Measurements from ENCODE around the gene USP48. TPM values are rescaled to one million over a fixed set of nuclear protein-coding genes. Genes with fewer than 3 reads are reported as not detected.

Gene USP48
- total and polyA plus RNA-seq, 2 of the 8 experiments (the other 6 are each of a cell fraction or from before 2014, with no cell fraction given), result 12.8 to 83.5 TPM

GRCh38 chr1:21654209-21654608 is 128.7 kb downstream of the USP48 start:
- Histone ChIP-seq H3K23me2 (ENCODE audit: low read depth, low read length) (peaks cover 7% of the 10 kb centered on the region; the same call in 1 of the 2 replicates), H3K27ac (ENCODE audit: low read depth, low read length) (no peak overlapping the region), H3K4me1 (replicated peaks in 1 of 4; ENCODE audit: control insufficient read depth in 3 of 4, insufficient read depth in 4 of 4, low read length in 3 of 4) (peaks cover 0 to 19% (median 9%) of the 10 kb centered on the region in 4 experiments; a peak in 6 of 7 replicates), H2BK12ac (ENCODE audit: low read depth, low read length) (no peak overlapping the region), H3K23ac (ENCODE audit: insufficient read length) (no peak overlapping the region), H3K79me2 (ENCODE audit: control insufficient read depth in 1 of 2, insufficient read depth in 2 of 2, low read length in 2 of 2) (no peaks in the 10 kb centered on the region), H3K4me3 (ENCODE audit: extremely low read depth in 1 of 4, insufficient read depth in 2 of 4, low read depth in 3 of 4, low read length in 4 of 4) (no peak overlapping the region), H2BK20ac (ENCODE audit: low read length) (no peak overlapping the region), H4K5ac (ENCODE audit: insufficient read length, low read depth, low read length) (no peak overlapping the region), H2AK5ac (ENCODE audit: low read depth, low read length) (no peak overlapping the region), H4K20me1 (replicated peaks in 1 of 2; ENCODE audit: control insufficient read depth in 1 of 2, insufficient read depth in 2 of 2, low read length in 2 of 2) (no peaks in the 10 kb centered on the region), H3K27me3 (replicated peaks in 1 of 4; ENCODE audit: control insufficient read depth in 3 of 4, extremely low read depth in 1 of 4, insufficient read depth in 3 of 4, low read length in 3 of 4) (peaks cover 0 to 16% (median 8%) of the 10 kb centered on the region in 4 experiments; a peak in 3 of 7 replicates), H3K4me2 (ENCODE audit: insufficient read depth in 1 of 2, low read depth in 2 of 2, low read length in 2 of 2) (no peak overlapping the region), H3K18ac (ENCODE audit: extremely low read depth, low read length) (no peak overlapping the region), H4K8ac (ENCODE audit: extremely low read depth, insufficient read depth, low read length) (no peak overlapping the region), H2AFZ (ENCODE audit: low read length) (no peak overlapping the region), H3K4ac (replicated peaks; ENCODE audit: insufficient read length, low read depth, low read length) (no peak overlapping the region), H3K56ac (replicated peaks; ENCODE audit: insufficient read length, low read depth, low read length) (no peak overlapping the region), H3K9me3 (ENCODE audit: insufficient read depth in 2 of 2, low read depth in 1 of 2, low read length in 1 of 2) (no peaks in the 10 kb centered on the region), H3K14ac (ENCODE audit: insufficient read length) (no peak overlapping the region), H3K9ac (replicated peaks in 1 of 4; ENCODE audit: extremely low read depth in 1 of 4, low read depth in 3 of 4, low read length in 3 of 4) (no peak overlapping the region), H2BK120ac (replicated peaks; ENCODE audit: low read depth, low read length) (no peak overlapping the region), H4K91ac (replicated peaks; ENCODE audit: insufficient read length, low read length) (no peak overlapping the region), H3K79me1 (ENCODE audit: low read depth, low read length) (no peaks in the 10 kb centered on the region; the same call in 1 of the 2 replicates), H3K36me3 (ENCODE audit: control insufficient read depth in 2 of 4, insufficient read depth in 4 of 4, low read length in 3 of 4) (no peaks in the 10 kb centered on the region), H2BK5ac (ENCODE audit: low read depth, low read length) (no peak overlapping the region), H2BK15ac (ENCODE audit: low read length) (no peak overlapping the region)
- FAIRE-seq, result no peak
- WGBS, 2 experiments (ENCODE audit: extremely low coverage in 1 of 2, insufficient coverage in 1 of 2, insufficient read length in 1 of 2, insufficient replicate concordance in 2 of 2, low coverage in 1 of 2, low lambda C conversion rate in 2 of 2, missing lambda C conversion rate in 1 of 2), result 88% methylated on average over 6 of the region's 6 CpGs; no CpG with 5 or more reads in 1 of the 2 experiments
- no peak for DNase-seq (ENCODE audit: low read depth in 1 of 2, low spot score in 2 of 2)
- POLR2A ChIA-PET (ENCODE audit: partially characterized antibody), result no interaction called here
- TF ChIP-seq TEAD4 (IDR thresholded peaks at IDR 0.05; ENCODE audit: low read depth, low read length), result no peak
- TF ChIP-seq TCF12 (IDR thresholded peaks at IDR 0.05; ENCODE audit: low read depth, low read length), result no peak
- no peak for TF ChIP-seq POLR2AphosphoS5 (IDR thresholded peaks at IDR 0.05; ENCODE audit: low read depth, low read length)
- TF ChIP-seq EGR1 (IDR thresholded peaks at IDR 0.05; ENCODE audit: borderline replicate concordance, low read depth, low read length), result no peak
- CTCF ChIA-PET (ENCODE audit: partially characterized antibody), result interaction anchor here (0.7 to 0.9 kb wide), 2 partner anchors 56 to 60 kb away, joined by 3 read pairs; no protein-coding TSS in a partner anchor
